MCF 10A (cell line): ENCODE measurements around the gene MNX1. TPM values are rescaled to one million over a fixed set of nuclear protein-coding genes. Genes with fewer than 3 reads are reported as not detected.

Experiments
- BruUV-seq: library from RNA; stranded (reverse); fragments of 400-500 nt; replicated peaks from 2 replicates; lab custom pipeline; 2021; lab: Mats Ljungman, UMichigan
- CTCF ChIA-PET: fragments of 300-600 bp; sonication (Branson Sonifier 250); formaldehyde crosslinking; extraction: SDS; loops from one replicate; lab custom pipeline; 2021; ENCODE audit warnings: antibody characterized with exemption, inconsistent platforms; lab: Yijun Ruan, JAX
- POLR2A ChIA-PET: fragments of 300-600, 350-650 bp; sonication (Branson Sonifier 250); formaldehyde crosslinking; extraction: SDS; loops from one replicate; lab custom pipeline; 2020; ENCODE audit warnings: antibody characterized with exemption, inconsistent platforms; lab: Yijun Ruan, JAX
- DNase-seq: peaks from one replicate; pipeline ENCODE4 v3.0.0-alpha.2; 2018; ENCODE audit not compliant: unreplicated experiment
- H3K27ac Mint-ChIP-seq: one replicate; pipeline ENCODE4 v1.8.0; 2022; ENCODE audit warnings: mild to moderate bottlenecking, low read depth, mixed read lengths; ENCODE audit not compliant: unreplicated experiment
- H3K27me3 Mint-ChIP-seq: one replicate; pipeline ENCODE4 v1.8.0; 2022; ENCODE audit warnings: mixed read lengths; ENCODE audit not compliant: insufficient read depth, unreplicated experiment
- H3K36me3 Mint-ChIP-seq: one replicate; pipeline ENCODE4 v1.8.0; 2022; ENCODE audit warnings: mild to moderate bottlenecking, moderate library complexity, mixed read lengths; ENCODE audit not compliant: insufficient read depth, unreplicated experiment
- H3K4me1 Mint-ChIP-seq: one replicate; pipeline ENCODE4 v1.8.0; 2022; ENCODE audit warnings: mixed read lengths; ENCODE audit not compliant: insufficient read depth, unreplicated experiment
- H3K4me3 Mint-ChIP-seq: one replicate; pipeline ENCODE4 v1.8.0; 2022; ENCODE audit warnings: mild to moderate bottlenecking, moderate library complexity, mixed read lengths; ENCODE audit not compliant: unreplicated experiment
- H3K9me3 Mint-ChIP-seq: one replicate; pipeline ENCODE4 v1.8.0; 2022; ENCODE audit warnings: mixed read lengths; ENCODE audit not compliant: unreplicated experiment
- intact Hi-C: fragments of 100-400 bp; cut with micrococcal nuclease; formaldehyde crosslinking; loops from 2 replicates; pipeline ENCODE4 v1.14.1; 2022
- total RNA-seq: library from RNA; stranded (reverse); gene quantifications from 2 replicates; pipeline ENCODE4 v1.2.3, GENCODE V29; 2022
- TF ChIP-seq, protein P1 (sequence below): fragments of 200-600 bp; IDR thresholded peaks from one replicate; pipeline ENCODE4 v1.8.0; 2022; ENCODE audit warnings: antibody characterized with exemption, mild to moderate bottlenecking; ENCODE audit not compliant: unreplicated experiment

The MNX1 gene
- total RNA-seq, 1 experiment from 2014 or later: 0.47 TPM

DNA sequence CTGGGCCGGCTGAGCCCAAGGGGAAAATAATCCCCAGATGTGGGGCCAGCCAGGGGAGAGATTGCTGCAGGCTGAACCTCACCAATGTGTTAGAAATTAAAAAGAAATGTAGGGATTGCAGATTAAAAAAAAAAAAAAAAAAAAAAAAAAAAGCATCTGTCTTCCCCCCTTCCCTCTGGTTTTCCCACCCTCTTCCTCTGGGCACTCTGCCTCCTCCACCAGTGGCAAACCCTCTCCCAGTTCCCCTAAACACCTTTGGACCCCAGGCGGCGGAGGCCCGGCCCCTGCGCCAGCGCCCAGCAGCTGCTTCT, 7.1 kb downstream of the MNX1 start:
- no peak overlapping the region for H3K4me3 Mint-ChIP-seq
- DNase-seq: no peak
- H3K36me3 Mint-ChIP-seq: no peaks in the 10 kb centered on the region
- CTCF ChIA-PET: interaction anchor here (1.0 kb wide), 1 partner anchor 77 kb away, joined by 3 read pairs; no protein-coding TSS in a partner anchor
- H3K4me1 Mint-ChIP-seq: peaks cover 6% of the 10 kb centered on the region
- BruUV-seq: no TSS peak
- intact Hi-C loops: no loop called here
- H3K27me3 Mint-ChIP-seq: no peaks in the 10 kb centered on the region
- TF ChIP-seq, protein P1, sequence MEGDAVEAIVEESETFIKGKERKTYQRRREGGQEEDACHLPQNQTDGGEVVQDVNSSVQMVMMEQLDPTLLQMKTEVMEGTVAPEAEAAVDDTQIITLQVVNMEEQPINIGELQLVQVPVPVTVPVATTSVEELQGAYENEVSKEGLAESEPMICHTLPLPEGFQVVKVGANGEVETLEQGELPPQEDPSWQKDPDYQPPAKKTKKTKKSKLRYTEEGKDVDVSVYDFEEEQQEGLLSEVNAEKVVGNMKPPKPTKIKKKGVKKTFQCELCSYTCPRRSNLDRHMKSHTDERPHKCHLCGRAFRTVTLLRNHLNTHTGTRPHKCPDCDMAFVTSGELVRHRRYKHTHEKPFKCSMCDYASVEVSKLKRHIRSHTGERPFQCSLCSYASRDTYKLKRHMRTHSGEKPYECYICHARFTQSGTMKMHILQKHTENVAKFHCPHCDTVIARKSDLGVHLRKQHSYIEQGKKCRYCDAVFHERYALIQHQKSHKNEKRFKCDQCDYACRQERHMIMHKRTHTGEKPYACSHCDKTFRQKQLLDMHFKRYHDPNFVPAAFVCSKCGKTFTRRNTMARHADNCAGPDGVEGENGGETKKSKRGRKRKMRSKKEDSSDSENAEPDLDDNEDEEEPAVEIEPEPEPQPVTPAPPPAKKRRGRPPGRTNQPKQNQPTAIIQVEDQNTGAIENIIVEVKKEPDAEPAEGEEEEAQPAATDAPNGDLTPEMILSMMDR: no peak
- no peaks in the 10 kb centered on the region for H3K9me3 Mint-ChIP-seq
- POLR2A ChIA-PET: no interaction called here
- no peak overlapping the region for H3K27ac Mint-ChIP-seq

DNA sequence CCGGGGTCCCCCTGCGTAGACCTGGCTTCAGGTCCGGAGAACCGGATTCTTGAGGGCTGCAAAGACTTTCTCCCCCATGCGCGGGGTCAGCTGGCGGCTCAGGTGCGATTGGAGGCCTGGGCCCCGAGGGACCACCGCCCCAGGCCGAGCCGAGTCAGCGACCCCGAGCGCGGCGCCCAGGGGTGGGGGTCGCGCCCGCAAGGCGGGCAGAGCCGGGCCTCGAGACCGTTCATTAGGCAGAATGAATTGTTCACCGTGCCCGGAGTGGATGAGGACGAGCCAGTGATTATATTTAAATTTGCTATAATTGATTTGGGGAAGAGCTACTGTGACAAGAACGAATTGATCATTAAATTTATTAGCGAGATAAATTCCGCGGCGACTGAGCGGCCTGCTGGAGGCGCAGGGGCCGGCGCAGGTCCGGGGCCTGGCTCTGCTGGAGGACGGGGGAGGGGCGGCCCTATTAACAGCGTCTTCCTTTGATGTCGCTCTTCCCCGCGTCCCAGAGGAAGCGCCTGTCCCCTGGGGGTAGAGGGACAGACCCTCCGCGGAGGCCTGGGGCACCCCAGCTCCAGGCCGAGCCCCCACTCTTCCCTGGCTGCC, 7.5 kb downstream of the MNX1 start:
- Mint-ChIP-seq H3K36me3 (no peaks in the 10 kb centered on the region), H3K4me1 (peaks cover 6% of the 10 kb centered on the region), H3K9me3 (no peaks in the 10 kb centered on the region), H3K27ac (no peak overlapping the region), H3K4me3 (no peak overlapping the region), H3K27me3 (no peaks in the 10 kb centered on the region)
- no TSS peak for BruUV-seq
- no peak for DNase-seq
- intact Hi-C loops: no loop called here
- ChIA-PET CTCF (interaction anchor here (1.0 kb wide), 1 partner anchor 77 kb away, joined by 3 read pairs; no protein-coding TSS in a partner anchor), POLR2A (no interaction called here)
- TF ChIP-seq, protein P1: no peak

DNA sequence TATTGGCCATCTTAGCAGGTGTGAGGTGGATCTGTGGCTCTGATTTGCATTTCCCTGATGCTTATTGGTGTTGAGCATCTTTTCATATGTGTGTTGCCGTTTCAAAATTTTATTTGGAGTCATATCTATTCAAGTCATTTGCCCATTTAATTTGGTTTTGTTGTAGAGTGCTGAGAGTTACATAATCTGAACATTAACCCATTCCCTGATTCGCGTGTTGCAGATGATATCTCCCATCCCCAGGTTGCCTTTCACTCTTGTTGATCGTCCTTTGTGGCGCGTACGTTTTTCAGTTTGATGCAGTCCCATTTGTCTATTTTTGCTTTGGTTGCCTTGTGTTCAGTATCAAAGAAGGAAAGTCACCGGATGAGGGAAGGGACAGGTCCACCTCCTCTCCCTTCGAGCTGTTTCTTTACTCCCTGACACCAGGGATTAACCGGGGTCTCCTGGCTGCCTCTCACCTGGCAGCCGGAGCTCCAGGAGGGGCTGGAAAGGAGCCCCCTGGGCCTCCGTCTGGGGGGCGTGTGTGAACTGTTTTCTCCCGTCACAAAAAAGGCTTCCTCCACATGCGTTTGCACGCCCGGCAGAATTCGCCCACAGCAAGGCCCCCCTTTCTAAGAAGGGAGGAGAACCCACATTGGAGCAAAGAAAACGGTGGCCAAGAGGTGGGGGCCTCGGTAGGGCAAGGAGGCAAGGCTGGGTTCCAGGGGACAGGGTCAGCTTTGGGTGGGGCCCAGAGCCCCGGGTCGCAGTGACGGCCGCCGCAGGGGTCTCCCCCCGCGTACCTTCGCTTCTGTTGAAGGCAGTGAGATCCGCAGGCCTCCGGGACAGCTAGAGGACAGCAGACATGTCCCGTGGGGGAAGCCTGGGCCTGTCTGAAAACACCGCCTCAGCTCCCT, 8.3 kb downstream of the MNX1 start:
- no peak overlapping the region for H3K4me3 Mint-ChIP-seq
- no peaks in the 10 kb centered on the region for H3K36me3 Mint-ChIP-seq
- CTCF ChIA-PET: interaction anchor here (0.6 to 1.0 kb wide), 2 partner anchors 23 to 78 kb away, joined by 3 to 6 read pairs; no protein-coding TSS in a partner anchor
- no peak for DNase-seq
- H3K9me3 Mint-ChIP-seq: no peaks in the 10 kb centered on the region
- TF ChIP-seq, protein P1: no peak
- intact Hi-C loops: no loop called here
- peaks cover 6% of the 10 kb centered on the region for H3K4me1 Mint-ChIP-seq
- H3K27ac Mint-ChIP-seq: no peak overlapping the region
- POLR2A ChIA-PET: no interaction called here
- no peaks in the 10 kb centered on the region for H3K27me3 Mint-ChIP-seq
- no TSS peak for BruUV-seq
